HG03175 (cell line): ENCODE data around the gene EHD3.
"Not testable (repeated sequence)": the region's sequence is repeated elsewhere in the genome, so short reads cannot be mapped to it uniquely, and the experiment has no call there.

Experiments
- ATAC-seq: cut with Tn5 transposase; IDR thresholded peaks from one replicate; pipeline ENCODE4 v1.9.1; 2021; ENCODE audit warnings: mild to moderate bottlenecking, moderate library complexity; ENCODE audit not compliant: unreplicated experiment

The EHD3 gene

GRCh38 chr2:31282634-31283033, 48.7 kb downstream of the EHD3 start:
- ATAC-seq, result no peak

- ATAC-seq, result not testable (repeated sequence)
These were observed 49.4 kb downstream of the EHD3 start for GRCh38 chr2:31283193-31283919.

GRCh38 chr2:31284107-31284506, 50.2 kb downstream of the EHD3 start:
- no peak for ATAC-seq

GRCh38 chr2:31286230-31286629, 52.3 kb downstream of the EHD3 start:
- no peak for ATAC-seq

- no peak for ATAC-seq
These were observed 53.1 kb downstream of the EHD3 start for GRCh38 chr2:31286961-31287550.

- ATAC-seq, result no peak
These were observed 53.7 kb downstream of the EHD3 start for GRCh38 chr2:31287654-31288053.

GRCh38 chr2:31294196-31294595, 60.2 kb downstream of the EHD3 start:
- no peak for ATAC-seq

- ATAC-seq, result no peak
These were observed 62.8 kb downstream of the EHD3 start for GRCh38 chr2:31296641-31297287.

GRCh38 chr2:31297751-31298150, 63.8 kb downstream of the EHD3 start:
- ATAC-seq, result no peak

- no peak for ATAC-seq
These were observed 65.6 kb downstream of the EHD3 start for GRCh38 chr2:31299547-31299946.

- ATAC-seq, result no peak
These were observed 66.4 kb downstream of the EHD3 start for GRCh38 chr2:31300309-31300708.

- no peak for ATAC-seq
These were observed 69.1 kb downstream of the EHD3 start for GRCh38 chr2:31302940-31303563.

- ATAC-seq, result no peak
These were observed 70.9 kb downstream of the EHD3 start for GRCh38 chr2:31304816-31305215.

GRCh38 chr2:31312898-31313297, 78.9 kb downstream of the EHD3 start:
- no peak for ATAC-seq

- no peak for ATAC-seq
These were observed 80.8 kb downstream of the EHD3 start for GRCh38 chr2:31314761-31315160.

- no peak for ATAC-seq
These were observed 83.4 kb downstream of the EHD3 start for GRCh38 chr2:31317396-31317795.

- peak; percentile 65 for ATAC-seq
These were observed 84.7 kb downstream of the EHD3 start for GRCh38 chr2:31318361-31319336.
